H1 (cell line): ENCODE data around the gene GOLGA2. TPM values are rescaled to one million over a fixed set of nuclear protein-coding genes. Genes with fewer than 3 reads are reported as not detected.

Experiments
- ATF3 ChIP-seq: IDR thresholded peaks from 2 replicates; pipeline ENCODE4 v1.6.1; 2011; ENCODE audit warnings: low read depth, mild to moderate bottlenecking, low read length; ENCODE audit not compliant: insufficient read depth
- ZNF274 ChIP-seq: IDR thresholded peaks from 2 replicates; pipeline ENCODE4 v1.7.0; 2012; ENCODE audit warnings: low read length, borderline replicate concordance; ENCODE audit errors: extremely low read depth
- polyA plus RNA-seq, 7 experiments: library from polyadenylated mRNA; depleted of rRNA in 3 of 7; stranded (reverse) in 5 of 7; unstranded in 2 of 7; fragments of >200 nt in 5 of 7; fragments of 200-250 nt in 2 of 7; gene quantifications; 1 replicate in 5 of 7; 2 replicates in 1 of 7; 4 replicates in 1 of 7; pipeline versions ENCODE4 v1.2.1 to v1.2.3, GENCODE V29; 2011 to 2013; ENCODE audit warnings: missing spikeins in 2 of 7, mixed read lengths in 2 of 7
- total RNA-seq: library from RNA; stranded (reverse); fragmentation: NEBNext Ultra II Directional; extraction: Animal tissue kit (Norgen Biotek cat#: 25700); gene quantifications from 2 replicates; pipeline ENCODE4 v1.2.1, GENCODE V29; 2021

Gene GOLGA2
- total and polyA plus RNA-seq, 2 of the 8 experiments (the other 6 are each of a cell fraction or from before 2014, with no cell fraction given), result 13.1 to 43.6 TPM

GRCh38 chr9:128222026-128222425 lies 53.8 kb downstream of the GOLGA2 start (continued):
- TF ChIP-seq ZNF274 (no peak), ATF3 (no peak)
